Breast epithelium (tissue), 3 donors: ENCODE results near the gene OR10P1.

Source experiments
- CTCF ChIP-seq, 3 donors: fragments of 450-650 bp; IDR thresholded peaks; one replicate each; pipeline ENCODE4 v1.5.1; 2016 to 2017; ENCODE audit warnings: antibody characterized with exemption in 3 of 3, mild to moderate bottlenecking in 3 of 3, moderate library complexity in 3 of 3
- POLR2AphosphoS5 ChIP-seq, 3 donors: sonication (generic); formaldehyde crosslinking; IDR thresholded peaks; one replicate each; pipeline ENCODE4 v1.6.1; 2017; ENCODE audit warnings: antibody characterized with exemption in 3 of 3

- no peak for TF ChIP-seq POLR2AphosphoS5 (IDR thresholded peaks at IDR 0.05)
- no peak for TF ChIP-seq CTCF (IDR thresholded peaks at IDR 0.05)
These were observed 33.6 kb downstream of the OR10P1 start for GRCh38 chr12:55670276-55670675.
